Stomach (tissue), 9 donors: ENCODE measurements around the gene NUMB. TPM values are rescaled to one million over a fixed set of nuclear protein-coding genes. Genes with fewer than 3 reads are reported as not detected.
A peak's percentile ranks its signal among the peaks of the same experiment; 100 is the strongest.

Experiments used
- DNase-seq, 2 donors: peaks; one replicate each; pipeline versions ENCODE4 v3.0.0 to v3.0.0-alpha.2; 2013 to 2019
- H3K27ac ChIP-seq, 5 donors: fragments of 200-600 bp in 4 of 5; sonication (generic) in 4 of 5; one replicate each; pipeline ENCODE4 v1.5.1; 2013 to 2019; ENCODE audit warnings: mild to moderate bottlenecking in 1 of 5, moderate library complexity in 1 of 5
- H3K27me3 ChIP-seq, 3 donors: fragments of 200-600 bp; sonication (generic); one replicate each; pipeline ENCODE4 v1.5.1; 2017 to 2019; ENCODE audit warnings: mixed run types in 1 of 3
- H3K36me3 ChIP-seq, 4 donors: fragments of 200-600 bp; sonication (generic); 1 replicate in 3 of 4; 2 replicates in 1 of 4; pipeline ENCODE4 v1.5.1; 2016 to 2019
- H3K4me1 ChIP-seq, 4 donors: fragments of 200-600 bp; sonication (generic); one replicate each; pipeline ENCODE4 v1.5.1; 2016 to 2019
- H3K4me3 ChIP-seq, 4 donors: fragments of 200-600 bp; sonication (generic) in 3 of 4; one replicate each; pipeline ENCODE4 v1.5.1; 2016 to 2019; ENCODE audit warnings: mild to moderate bottlenecking in 1 of 4
- H3K9me3 ChIP-seq, 4 donors: fragments of 200-600 bp; sonication (generic); one replicate each; pipeline ENCODE4 v1.5.1; 2016 to 2019
- EP300 ChIP-seq: sonication (generic); formaldehyde crosslinking; IDR thresholded peaks from one replicate; pipeline ENCODE4 v1.6.1; 2017; ENCODE audit warnings: antibody characterized with exemption
- POLR2A ChIP-seq, 4 donors: fragments of 450-650 bp; IDR thresholded peaks; one replicate each; pipeline ENCODE4 v1.6.1; 2016; ENCODE audit warnings: antibody characterized with exemption in 4 of 4, control low read depth in 2 of 4, mild to moderate bottlenecking in 1 of 4, moderate library complexity in 1 of 4
- POLR2AphosphoS5 ChIP-seq, 3 donors: sonication (generic); formaldehyde crosslinking; IDR thresholded peaks; one replicate each; pipeline ENCODE4 v1.6.1; 2016; ENCODE audit warnings: antibody characterized with exemption in 3 of 3
- WGBS, 5 donors: extraction: QIAGEN DNeasy Blood & Tissue Kit in 3 of 5; methylation state at CpG; one replicate each; pipeline versions ENCODE4 v1.1.5 to v1.1.7; 2013 to 2018; 5-methylcytosine and 5-hydroxymethylcytosine counted together
- intact Hi-C: fragments of 100-400 bp; cut with DNase I; formaldehyde crosslinking; loops from one replicate; pipeline ENCODE4 v1.15.1; 2023; ENCODE audit warnings: low total_unique reads
- polyA plus RNA-seq, 3 donors: library from polyadenylated mRNA; stranded (reverse); fragments of 200-250 nt; gene quantifications; one replicate each; pipeline ENCODE4 v1.2.3, GENCODE V29; 2013
- total RNA-seq, 5 donors: library from RNA; depleted of rRNA; stranded (reverse); fragments of >200 nt; gene quantifications; one replicate each; pipeline versions ENCODE4 v1.1.0 to v1.2.3, GENCODE V29; 2014 to 2016
- TF ChIP-seq, protein P1 (sequence below), 7 experiments: fragments of 450-650 bp in 4 of 7; fragments of 200-600 bp in 3 of 7; sonication (generic) in 3 of 7; IDR thresholded peaks; one replicate each; pipeline ENCODE4 v1.5.1; 2016 to 2019; ENCODE audit warnings: antibody characterized with exemption in 7 of 7, control low read depth in 2 of 7, mild to moderate bottlenecking in 1 of 7
- donor health status: healthy with polysubstance abuse.
- donor health status: Bipolar disorder and iron deficiency.
- donor health status: healthy.

The NUMB gene
- total and polyA plus RNA-seq, 8 donors, result 26.4 to 135 (median 50.0) TPM

GRCh38 chr14:73476451-73476931 is 18.1 kb upstream of the NUMB start:
- H3K4me1 ChIP-seq, result peaks cover 0 to 4% (median 0%) of the 10 kb centered on the region in 4 donors
- intact Hi-C loops, result loop anchor here (10.0 kb wide), 2 partner anchors 172 to 302 kb away; no protein-coding TSS in a partner anchor
- H3K9me3 ChIP-seq, result no peaks in the 10 kb centered on the region
- no peaks in the 10 kb centered on the region for H3K27me3 ChIP-seq
- no peaks in the 10 kb centered on the region for H3K36me3 ChIP-seq
- 44 to 59% (median 49%) methylated on average over 3 of the region's 3 CpGs for WGBS, 5 donors
- no peak overlapping the region for H3K27ac ChIP-seq
- no peak for TF ChIP-seq EP300
- no peak for TF ChIP-seq POLR2AphosphoS5 (IDR thresholded peaks at IDR 0.05)
- TF ChIP-seq POLR2A (IDR thresholded peaks at IDR 0.05), result no peak
- TF ChIP-seq, protein P1, sequence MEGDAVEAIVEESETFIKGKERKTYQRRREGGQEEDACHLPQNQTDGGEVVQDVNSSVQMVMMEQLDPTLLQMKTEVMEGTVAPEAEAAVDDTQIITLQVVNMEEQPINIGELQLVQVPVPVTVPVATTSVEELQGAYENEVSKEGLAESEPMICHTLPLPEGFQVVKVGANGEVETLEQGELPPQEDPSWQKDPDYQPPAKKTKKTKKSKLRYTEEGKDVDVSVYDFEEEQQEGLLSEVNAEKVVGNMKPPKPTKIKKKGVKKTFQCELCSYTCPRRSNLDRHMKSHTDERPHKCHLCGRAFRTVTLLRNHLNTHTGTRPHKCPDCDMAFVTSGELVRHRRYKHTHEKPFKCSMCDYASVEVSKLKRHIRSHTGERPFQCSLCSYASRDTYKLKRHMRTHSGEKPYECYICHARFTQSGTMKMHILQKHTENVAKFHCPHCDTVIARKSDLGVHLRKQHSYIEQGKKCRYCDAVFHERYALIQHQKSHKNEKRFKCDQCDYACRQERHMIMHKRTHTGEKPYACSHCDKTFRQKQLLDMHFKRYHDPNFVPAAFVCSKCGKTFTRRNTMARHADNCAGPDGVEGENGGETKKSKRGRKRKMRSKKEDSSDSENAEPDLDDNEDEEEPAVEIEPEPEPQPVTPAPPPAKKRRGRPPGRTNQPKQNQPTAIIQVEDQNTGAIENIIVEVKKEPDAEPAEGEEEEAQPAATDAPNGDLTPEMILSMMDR (IDR thresholded peaks at IDR 0.05), result no peak
- peak in 1 of 2 donors; percentile 37 for DNase-seq
- H3K4me3 ChIP-seq, result no peak overlapping the region

- 51 to 64% (median 57%) methylated on average over 4 of the region's 4 CpGs for WGBS, 5 donors
These were observed 16.6 kb upstream of the NUMB start for GRCh38 chr14:73474952-73475351.

DNA sequence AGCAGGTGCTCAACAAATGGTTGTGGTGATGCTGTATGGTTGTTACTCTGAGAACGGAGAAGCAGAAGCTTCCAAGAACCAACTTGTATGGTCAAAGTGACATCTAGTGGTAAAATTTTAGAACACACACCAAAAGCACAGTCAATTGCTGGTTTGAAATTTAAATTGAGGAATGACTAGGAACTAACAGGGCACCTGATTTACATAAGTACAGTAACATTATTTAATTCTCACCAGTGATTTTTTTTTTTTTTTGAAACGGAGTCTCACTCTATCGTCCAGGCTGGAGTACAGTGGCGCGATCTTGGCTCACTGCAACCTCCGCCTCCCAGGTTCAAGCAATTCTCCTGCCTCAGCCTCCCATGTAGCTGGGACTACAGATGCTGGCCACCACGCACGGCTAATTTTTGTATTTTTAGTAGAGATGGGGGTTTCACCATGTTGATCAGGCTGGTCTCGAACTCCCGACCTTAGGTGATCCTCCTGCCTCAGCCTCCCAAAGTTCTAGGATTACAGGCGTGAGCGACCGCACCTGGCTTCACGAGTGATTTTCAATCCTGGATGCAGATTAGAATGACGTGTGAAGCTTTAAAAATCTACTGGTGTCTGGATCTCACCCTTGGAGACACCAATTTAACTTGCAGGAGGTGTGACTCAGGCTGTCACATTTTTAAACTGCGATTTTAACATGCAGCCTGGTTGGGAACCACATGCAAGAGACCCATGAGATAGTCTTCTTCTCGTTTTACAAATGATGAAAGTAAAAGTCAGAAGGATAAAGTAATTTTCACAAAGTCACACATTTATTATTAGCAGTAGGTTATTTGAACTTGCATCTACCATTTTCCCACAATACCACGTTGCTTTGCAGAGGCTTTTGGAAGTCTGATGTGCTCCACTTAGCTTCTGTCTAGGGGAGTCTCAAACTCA is 14.1 kb upstream of the NUMB start:
- intact Hi-C loops, result loop anchor here (10.0 kb wide), 2 partner anchors 168 to 298 kb away; no protein-coding TSS in a partner anchor
- DNase-seq, result peak in 1 of 2 donors; percentile 86
- 61 to 65% (median 64%) methylated on average over 18 of the region's 18 CpGs for WGBS, 5 donors
- no peaks in the 10 kb centered on the region for H3K27me3 ChIP-seq
- TF ChIP-seq, protein P1 (IDR thresholded peaks at IDR 0.05), result peak in 5 of 7 experiments; percentile 53 to 80 (median 69)
- TF ChIP-seq POLR2AphosphoS5 (IDR thresholded peaks at IDR 0.05) (peak in 2 of 3 donors; percentile 4 to 61), EP300 (no peak)
- no peak overlapping the region for H3K4me3 ChIP-seq
- no peaks in the 10 kb centered on the region for H3K9me3 ChIP-seq
- H3K36me3 ChIP-seq, result no peaks in the 10 kb centered on the region
- peaks cover 0 to 10% (median 4%) of the 10 kb centered on the region in 4 donors for H3K4me1 ChIP-seq
- no peak overlapping the region for H3K27ac ChIP-seq

More at GRCh38 chr14:73474952-73475351, 16.6 kb upstream of the NUMB start:
- no peaks in the 10 kb centered on the region for H3K36me3 ChIP-seq
- H3K27me3 ChIP-seq, result no peaks in the 10 kb centered on the region
- H3K4me3 ChIP-seq, result no peak overlapping the region
- no peak for DNase-seq
- H3K27ac ChIP-seq, result no peak overlapping the region
- intact Hi-C loops, result loop anchor here (10.0 kb wide), 2 partner anchors 170 to 300 kb away; no protein-coding TSS in a partner anchor
- peaks cover 0 to 4% (median 0%) of the 10 kb centered on the region in 4 donors for H3K4me1 ChIP-seq
- TF ChIP-seq POLR2AphosphoS5 (IDR thresholded peaks at IDR 0.05) (no peak), EP300 (no peak)
- no peaks in the 10 kb centered on the region for H3K9me3 ChIP-seq

DNA sequence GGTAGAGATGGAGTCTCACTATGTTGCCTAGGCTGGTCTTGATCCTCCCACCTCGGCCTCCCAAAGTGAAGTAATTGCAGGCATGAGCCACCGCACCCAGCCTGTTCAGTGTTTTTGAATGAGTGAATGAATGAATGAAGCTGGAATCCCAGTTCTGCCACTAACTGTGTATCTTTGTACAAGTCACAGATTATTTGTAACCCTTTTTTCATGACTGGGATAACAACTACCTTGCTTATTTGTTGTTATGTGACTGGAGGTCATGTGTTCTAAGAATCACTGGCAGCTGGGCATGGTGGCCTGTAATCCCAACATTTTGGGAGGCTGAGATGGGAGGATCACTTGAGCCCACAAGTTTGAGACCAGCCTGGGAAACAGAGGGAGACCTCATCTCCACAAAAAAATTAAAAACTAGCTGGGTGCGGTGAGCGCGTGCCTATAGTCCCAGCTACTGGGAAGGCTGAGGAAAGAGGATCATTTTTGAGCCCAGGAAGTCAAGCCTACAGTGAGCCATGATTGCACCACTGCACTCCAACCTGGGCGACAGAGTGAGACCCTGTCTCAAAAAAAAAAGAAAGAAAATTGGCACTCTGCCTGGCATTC is 13.3 kb upstream of the NUMB start:
- H3K9me3 ChIP-seq, result no peaks in the 10 kb centered on the region
- no peak for DNase-seq
- no peak overlapping the region for H3K27ac ChIP-seq
- no peak for TF ChIP-seq POLR2AphosphoS5 (IDR thresholded peaks at IDR 0.05)
- TF ChIP-seq, protein P1 (IDR thresholded peaks at IDR 0.05), result no peak
- no peak for TF ChIP-seq POLR2A (IDR thresholded peaks at IDR 0.05)
- TF ChIP-seq EP300, result no peak
- no peaks in the 10 kb centered on the region for H3K36me3 ChIP-seq
- H3K4me1 ChIP-seq, result peaks cover 0 to 16% (median 4%) of the 10 kb centered on the region in 4 donors
- 75 to 81% (median 78%) methylated on average over 6 of the region's 6 CpGs for WGBS, 5 donors
- H3K27me3 ChIP-seq, result no peaks in the 10 kb centered on the region
- intact Hi-C loops, result loop anchor here (10.0 kb wide), 2 partner anchors 167 to 297 kb away; no protein-coding TSS in a partner anchor
- no peak overlapping the region for H3K4me3 ChIP-seq
